ENCODE data around the gene ATP8A2. TPM values are rescaled to one million over a fixed set of nuclear protein-coding genes. Genes with fewer than 3 reads are reported as not detected.

The ATP8A2 gene
- total RNA-seq, 4 donors from 2014 or later: 0.13 to 0.24 (median 0.20) TPM

GRCh38 chr13:25719666-25720065, 347.9 kb downstream of the ATP8A2 start:
- H3K4me3 ChIP-seq: no peak overlapping the region
- no peaks in the 10 kb centered on the region for H3K27me3 ChIP-seq
- 96% methylated on average over 2 of the region's 2 CpGs for WGBS
- no peaks in the 10 kb centered on the region for H3K9me3 ChIP-seq
- no peak for DNase-seq (ENCODE audit: low spot score in 2 of 2)
- H3K36me3 ChIP-seq: no peaks in the 10 kb centered on the region
- TF ChIP-seq POLR2AphosphoS5 (IDR thresholded peaks at IDR 0.05): no peak
- no peak for TF ChIP-seq EP300 (IDR thresholded peaks at IDR 0.05)
- no peak for TF ChIP-seq POLR2A (IDR thresholded peaks at IDR 0.05)
- TF ChIP-seq CTCF (IDR thresholded peaks at IDR 0.05): no peak
- H3K4me1 ChIP-seq: no peaks in the 10 kb centered on the region
- no peak overlapping the region for H3K27ac ChIP-seq

DNA sequence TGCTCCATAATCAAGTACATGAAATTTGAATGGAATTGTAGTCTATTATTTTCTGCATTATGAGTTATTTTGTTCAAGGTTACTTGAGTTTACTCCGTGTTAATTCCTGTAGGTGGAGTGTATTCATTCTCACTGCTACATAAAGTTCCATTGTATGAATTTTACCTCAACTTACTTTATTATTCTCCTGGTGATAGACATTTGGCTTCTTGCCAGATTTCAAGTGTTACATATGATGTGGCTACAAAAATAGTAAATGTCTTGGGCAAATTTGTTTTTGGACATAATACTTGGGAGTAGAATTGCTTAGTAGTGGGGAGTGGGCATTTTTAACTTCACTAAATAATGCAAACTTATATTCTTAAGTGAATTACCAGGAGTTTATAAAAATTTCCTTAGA, 351.1 kb downstream of the ATP8A2 start:
- Histone ChIP-seq H3K27ac (no peak overlapping the region), H3K27me3 (no peaks in the 10 kb centered on the region), H3K4me1 (no peaks in the 10 kb centered on the region), H3K4me3 (no peak overlapping the region), H3K9me3 (no peaks in the 10 kb centered on the region), H3K36me3 (no peaks in the 10 kb centered on the region)
- WGBS: 68% methylated on average over 1 of the region's 1 CpG
- DNase-seq (ENCODE audit: low spot score in 2 of 2): no peak
- TF ChIP-seq CTCF (IDR thresholded peaks at IDR 0.05): no peak
- TF ChIP-seq EP300 (IDR thresholded peaks at IDR 0.05): no peak
- TF ChIP-seq POLR2A (IDR thresholded peaks at IDR 0.05): no peak
- no peak for TF ChIP-seq POLR2AphosphoS5 (IDR thresholded peaks at IDR 0.05)

GRCh38 chr13:25725104-25725503, 353.3 kb downstream of the ATP8A2 start:
- DNase-seq (ENCODE audit: low spot score in 2 of 2): no peak
- no peak for TF ChIP-seq CTCF (IDR thresholded peaks at IDR 0.05)
- TF ChIP-seq POLR2A (IDR thresholded peaks at IDR 0.05): no peak
- TF ChIP-seq EP300 (IDR thresholded peaks at IDR 0.05): no peak
- no peak for TF ChIP-seq POLR2AphosphoS5 (IDR thresholded peaks at IDR 0.05)
- Histone ChIP-seq H3K4me3 (no peak overlapping the region), H3K27ac (no peak overlapping the region), H3K4me1 (no peaks in the 10 kb centered on the region), H3K27me3 (no peaks in the 10 kb centered on the region), H3K36me3 (no peaks in the 10 kb centered on the region), H3K9me3 (no peaks in the 10 kb centered on the region)
- 87% methylated on average over 3 of the region's 3 CpGs for WGBS

- Histone ChIP-seq H3K4me1 (no peaks in the 10 kb centered on the region), H3K27ac (no peak overlapping the region), H3K27me3 (no peaks in the 10 kb centered on the region), H3K36me3 (no peaks in the 10 kb centered on the region), H3K9me3 (no peaks in the 10 kb centered on the region), H3K4me3 (no peak overlapping the region)
- 49% methylated on average over 6 of the region's 6 CpGs for WGBS
- TF ChIP-seq CTCF (IDR thresholded peaks at IDR 0.05): no peak
- no peak for TF ChIP-seq POLR2A (IDR thresholded peaks at IDR 0.05)
- no peak for TF ChIP-seq POLR2AphosphoS5 (IDR thresholded peaks at IDR 0.05)
- TF ChIP-seq EP300 (IDR thresholded peaks at IDR 0.05): no peak
- no peak for DNase-seq (ENCODE audit: low spot score in 2 of 2)
Measured at GRCh38 chr13:25727250-25727649, 355.5 kb downstream of the ATP8A2 start.

GRCh38 chr13:25727810-25728209, 356.0 kb downstream of the ATP8A2 start:
- Histone ChIP-seq H3K9me3 (no peaks in the 10 kb centered on the region), H3K36me3 (no peaks in the 10 kb centered on the region), H3K27me3 (no peaks in the 10 kb centered on the region), H3K27ac (no peak overlapping the region), H3K4me3 (no peak overlapping the region), H3K4me1 (no peaks in the 10 kb centered on the region)
- TF ChIP-seq EP300 (IDR thresholded peaks at IDR 0.05) (no peak), POLR2AphosphoS5 (IDR thresholded peaks at IDR 0.05) (no peak), CTCF (IDR thresholded peaks at IDR 0.05) (no peak), POLR2A (IDR thresholded peaks at IDR 0.05) (no peak)
- DNase-seq (ENCODE audit: low spot score in 2 of 2): no peak
- WGBS: 73% methylated on average over 8 of the region's 8 CpGs
